ENCODE results near the gene HGD.
"Not testable (repeated sequence)": the region's sequence is repeated elsewhere in the genome, so short reads cannot be mapped to it uniquely, and the experiment has no call there.

Gene HGD

GRCh38 chr3:120678331-120678947 is 3.6 kb downstream of the HGD start:
- DNase-seq: peak; percentile 84

- DNase-seq: not testable (repeated sequence)
Observed at GRCh38 chr3:120677193-120677592, 4.8 kb downstream of the HGD start.

DNA sequence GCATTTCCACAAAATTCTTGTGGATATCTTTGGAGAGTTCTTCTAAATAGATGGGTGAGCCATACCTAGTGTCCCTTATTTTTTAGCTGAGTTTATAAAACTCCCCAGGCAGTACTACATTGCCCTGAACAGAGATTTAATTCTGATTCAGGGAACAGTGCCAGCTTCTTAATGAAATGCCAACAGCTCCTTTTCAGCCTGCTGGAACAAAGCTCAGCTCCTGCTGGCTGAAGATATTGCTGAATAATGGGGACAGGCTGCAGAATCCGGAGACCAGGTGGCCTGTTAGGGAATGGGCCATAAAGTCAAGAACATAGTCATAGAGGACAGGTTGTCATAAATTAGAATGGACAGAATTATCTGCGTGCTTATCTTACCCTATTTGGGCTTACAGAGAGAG is 8.9 kb downstream of the HGD start:
- DNase-seq: no peak

DNA sequence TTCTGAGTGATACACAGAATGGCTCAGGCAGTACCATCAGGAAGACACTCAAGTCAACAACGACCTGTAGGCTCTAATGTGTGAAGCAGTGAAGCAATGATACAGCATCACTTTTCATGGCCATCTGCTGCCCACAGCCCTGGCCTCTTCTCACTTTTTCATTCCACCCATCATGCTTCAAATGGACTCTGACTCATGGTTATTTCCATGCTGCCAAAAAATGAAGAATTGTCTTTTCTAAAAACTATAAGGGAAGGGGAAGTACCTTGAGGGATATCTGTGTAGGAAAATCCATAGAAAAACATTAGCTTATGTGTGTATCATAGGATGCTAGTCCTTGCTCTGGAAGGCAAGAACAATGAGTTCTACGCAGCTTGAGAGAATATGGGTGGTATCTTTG is 11.5 kb downstream of the HGD start:
- DNase-seq: no peak

GRCh38 chr3:120664926-120665325 is 17.1 kb downstream of the HGD start:
- no peak for DNase-seq

DNA sequence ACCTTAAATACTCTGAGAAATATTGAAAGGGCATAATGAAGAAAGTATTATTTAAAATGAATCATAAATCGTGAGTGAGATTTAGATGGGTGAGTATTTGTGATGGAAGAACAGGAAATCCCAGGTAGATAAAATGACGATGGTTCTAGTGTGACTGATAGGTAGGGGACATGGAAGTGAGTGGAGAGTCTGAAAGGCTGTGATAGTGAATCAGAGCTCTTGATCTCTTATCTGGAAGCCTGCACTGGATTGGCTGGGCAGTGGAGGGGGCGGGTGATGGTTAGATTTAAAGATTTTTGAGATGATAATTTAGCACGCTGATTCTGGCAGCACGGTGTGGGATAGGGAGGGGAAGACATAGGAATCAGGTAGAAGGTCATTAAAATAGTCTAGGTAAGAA is 20.1 kb downstream of the HGD start:
- DNase-seq: no peak

- no peak for DNase-seq
Observed at GRCh38 chr3:120661106-120661905, 20.7 kb downstream of the HGD start.

GRCh38 chr3:120659834-120660233 is 22.2 kb downstream of the HGD start:
- DNase-seq: no peak

- peak; percentile 61 for DNase-seq
Observed at GRCh38 chr3:120659285-120659684, 22.8 kb downstream of the HGD start.

DNA sequence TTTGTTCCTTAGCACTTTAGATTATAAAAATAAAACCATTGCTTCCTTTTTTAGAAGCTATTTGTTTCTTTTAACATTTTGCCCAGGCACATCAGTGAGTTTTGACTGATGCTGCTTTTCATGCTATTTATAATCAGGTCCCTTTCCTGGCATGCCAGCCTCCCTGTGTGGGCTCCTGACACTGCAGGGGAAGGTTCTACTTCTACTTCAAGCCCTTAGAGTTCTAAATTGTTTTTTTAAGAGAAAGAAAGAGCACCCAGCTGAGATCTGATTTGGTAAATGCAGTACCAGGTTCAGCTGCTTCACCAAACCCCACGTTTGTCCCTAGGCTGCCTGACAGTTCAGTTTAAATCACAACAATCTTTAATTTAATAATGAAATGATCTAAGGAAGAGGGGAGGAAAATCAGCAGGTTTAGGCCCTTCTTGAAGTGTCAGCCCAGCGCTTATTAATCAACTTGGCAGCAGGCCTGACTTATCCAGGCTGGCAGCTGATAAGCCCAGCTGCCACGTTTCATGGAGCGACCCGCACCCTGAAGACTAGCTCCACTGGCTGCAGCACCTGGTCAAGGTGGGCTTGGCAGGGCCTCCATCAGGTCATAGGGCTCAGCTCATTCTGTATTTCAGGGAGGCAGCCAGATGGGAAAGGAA is 29.0 kb downstream of the HGD start:
- DNase-seq: no peak

DNA sequence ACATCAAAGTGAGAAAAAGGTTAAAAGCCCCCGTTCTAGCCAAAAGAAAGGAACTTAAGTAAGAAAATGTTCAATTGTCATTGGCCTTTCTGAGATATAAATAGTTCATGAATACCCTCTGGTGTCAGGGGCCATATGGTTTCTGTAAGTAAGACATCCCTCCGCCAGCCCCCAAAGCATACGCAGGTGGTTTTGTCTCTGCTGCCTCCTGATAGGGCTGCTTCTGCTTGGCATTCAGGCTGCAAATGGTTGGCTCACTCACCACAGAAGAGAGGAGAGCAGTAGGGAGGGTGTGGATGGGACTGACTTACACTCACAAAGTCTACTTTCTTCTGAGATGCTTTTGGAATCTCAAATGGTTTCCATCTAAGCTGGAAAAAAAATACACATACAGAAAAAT is 29.8 kb downstream of the HGD start:
- DNase-seq: no peak

- DNase-seq: no peak
Observed at GRCh38 chr3:120650311-120650710, 31.7 kb downstream of the HGD start.

- DNase-seq: peak; percentile 44
Observed at GRCh38 chr3:120649830-120650233, 32.2 kb downstream of the HGD start.

GRCh38 chr3:120648290-120648689 is 33.7 kb downstream of the HGD start:
- DNase-seq: no peak

DNA sequence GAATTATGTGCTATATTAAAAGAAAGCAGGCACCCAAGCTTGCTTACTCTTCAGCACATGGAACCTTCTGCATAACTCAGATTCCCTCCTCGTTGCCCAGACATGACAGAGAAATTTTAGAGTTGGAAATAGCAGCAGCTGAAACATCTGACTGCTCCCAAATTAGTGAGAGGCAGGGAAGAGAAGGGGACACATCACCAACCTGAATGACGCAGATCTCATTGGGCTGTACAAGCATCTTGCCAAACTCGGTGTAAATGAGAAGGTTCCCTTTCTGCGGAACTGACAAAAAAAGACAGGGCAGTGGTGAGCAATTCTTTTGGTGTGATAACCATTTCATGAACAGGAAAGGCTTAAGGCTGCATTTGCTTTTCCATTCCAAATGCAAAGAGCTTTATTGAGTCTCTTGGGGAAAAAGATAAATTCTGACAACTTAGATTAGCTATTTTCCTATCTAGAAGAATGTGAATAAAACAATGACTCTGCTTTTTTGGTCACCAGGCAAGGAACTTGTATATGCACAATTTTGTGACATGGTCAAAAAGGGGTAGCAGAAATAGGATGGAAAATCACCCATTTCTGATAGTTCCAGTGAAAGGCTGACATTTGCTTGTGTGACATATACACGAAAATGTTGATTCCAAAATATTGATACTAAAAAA is 35.1 kb downstream of the HGD start:
- no peak for DNase-seq

GRCh38 chr3:120645083-120645845 is 36.8 kb downstream of the HGD start:
- peak; percentile 20 for DNase-seq

GRCh38 chr3:120642368-120642948 is 39.6 kb downstream of the HGD start:
- DNase-seq: peak; percentile 84

DNA sequence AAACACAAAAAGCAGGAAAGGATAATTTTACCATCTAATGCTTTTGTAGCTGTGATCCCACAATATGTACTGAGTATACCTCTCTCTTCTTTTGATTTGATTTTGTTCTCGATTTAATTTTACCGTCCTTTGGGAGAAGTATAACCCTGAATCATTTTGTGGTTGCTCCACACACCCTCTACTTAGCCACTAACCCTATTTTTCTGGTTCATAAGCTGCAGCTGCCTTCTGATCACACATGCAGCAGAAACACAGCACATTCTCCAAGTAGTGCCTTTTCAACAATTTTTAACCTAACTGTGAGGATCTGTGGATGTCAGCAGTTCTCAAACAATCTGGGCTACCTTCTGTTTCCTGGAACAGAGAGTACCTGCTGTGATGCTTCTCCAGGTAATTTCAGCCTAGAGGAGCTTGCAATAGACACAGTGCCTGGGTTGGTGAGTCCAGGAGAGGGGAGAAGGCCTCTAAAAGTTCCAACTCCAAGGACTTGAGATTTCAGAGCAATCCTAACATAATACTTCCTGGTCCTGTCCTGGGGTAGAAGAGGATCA is 40.3 kb downstream of the HGD start:
- no peak for DNase-seq

GRCh38 chr3:120640231-120640630 is 41.8 kb downstream of the HGD start:
- DNase-seq: no peak

DNA sequence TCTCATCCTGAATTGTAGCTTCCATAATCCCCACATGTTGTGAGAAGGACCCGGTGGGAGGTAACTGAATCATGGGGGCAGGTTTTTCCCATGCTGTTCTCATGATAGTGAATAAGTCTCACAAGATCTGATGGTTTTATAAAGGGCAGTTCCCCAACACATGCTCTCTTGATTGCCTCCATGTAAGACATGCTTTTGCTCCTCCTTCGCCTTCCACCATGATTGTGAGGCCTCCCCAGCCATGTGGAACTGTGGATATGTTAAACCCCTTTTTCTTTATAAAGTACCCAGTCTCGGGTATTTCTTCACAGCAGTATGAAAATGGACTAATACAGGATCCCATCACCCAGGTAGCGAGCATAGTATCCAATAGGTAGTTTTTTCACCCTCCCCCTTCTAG is 43.2 kb downstream of the HGD start:
- DNase-seq: not testable (repeated sequence)

DNA sequence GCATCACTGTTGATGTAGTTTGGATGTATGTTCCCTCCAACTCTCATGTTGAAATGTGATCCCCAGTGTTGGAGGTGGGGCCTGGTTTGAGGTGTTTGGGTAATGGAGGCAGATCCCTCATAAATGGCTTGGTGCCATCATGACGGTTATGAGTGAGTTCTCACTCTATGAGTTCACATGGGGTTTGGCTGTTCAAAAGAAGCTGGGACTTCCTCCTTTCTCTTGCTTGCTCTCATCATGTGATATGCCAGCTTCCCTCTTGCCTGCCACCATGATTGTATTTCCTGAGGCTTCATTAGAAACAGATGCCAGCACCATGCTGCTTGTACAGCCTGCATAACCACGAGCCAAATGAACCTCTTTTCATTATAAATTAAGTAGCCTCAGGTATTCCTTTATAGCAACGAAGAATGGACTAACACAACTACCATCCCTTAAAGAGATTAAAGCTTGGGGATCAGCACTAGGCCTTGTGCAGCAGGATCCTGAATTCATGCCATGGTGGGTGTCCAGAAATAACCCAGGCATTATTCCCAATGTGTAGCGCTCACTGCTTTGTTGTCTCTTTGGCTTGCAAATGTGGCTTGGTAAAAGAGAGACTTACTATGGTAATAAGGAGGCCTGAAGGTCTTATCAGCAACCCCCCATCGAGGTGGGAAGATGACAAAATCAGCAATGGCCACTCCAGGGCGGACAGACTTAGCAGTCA is 44.0 kb downstream of the HGD start:
- DNase-seq: peak; percentile 32
